GM18499 (cell line): ENCODE data around the gene ATXN7L1.
"Not testable (repeated sequence)": the region's sequence is repeated elsewhere in the genome, so short reads cannot be mapped to it uniquely, and the experiment has no call there.

Experiments used
- ATAC-seq: cut with Tn5 transposase; IDR thresholded peaks from one replicate; pipeline ENCODE4 v1.9.1; 2021; ENCODE audit warnings: moderate number of reproducible peaks; ENCODE audit not compliant: insufficient read depth, unreplicated experiment

Gene ATXN7L1

GRCh38 chr7:105862770-105863169, 13.6 kb downstream of the ATXN7L1 start:
- ATAC-seq, result no peak

GRCh38 chr7:105862276-105862675, 14.1 kb downstream of the ATXN7L1 start:
- no peak for ATAC-seq

- ATAC-seq, result no peak
Observed at GRCh38 chr7:105861224-105861623, 15.2 kb downstream of the ATXN7L1 start.

- no peak for ATAC-seq
Observed at GRCh38 chr7:105860793-105861192, 15.6 kb downstream of the ATXN7L1 start.

- ATAC-seq, result no peak
Observed at GRCh38 chr7:105857009-105857952, 19.1 kb downstream of the ATXN7L1 start.

GRCh38 chr7:105854498-105854897, 21.9 kb downstream of the ATXN7L1 start:
- ATAC-seq, result no peak

- ATAC-seq, result no peak
Observed at GRCh38 chr7:105853931-105854419, 22.4 kb downstream of the ATXN7L1 start.

- no peak for ATAC-seq
Observed at GRCh38 chr7:105851064-105851463, 25.3 kb downstream of the ATXN7L1 start.

GRCh38 chr7:105849122-105849855, 27.1 kb downstream of the ATXN7L1 start:
- no peak for ATAC-seq

GRCh38 chr7:105846404-105846803, 30.0 kb downstream of the ATXN7L1 start:
- ATAC-seq, result no peak

GRCh38 chr7:105844681-105845080, 31.7 kb downstream of the ATXN7L1 start:
- not testable (repeated sequence) for ATAC-seq

GRCh38 chr7:105841866-105842265, 34.5 kb downstream of the ATXN7L1 start:
- ATAC-seq, result no peak

GRCh38 chr7:105840981-105841749, 35.2 kb downstream of the ATXN7L1 start:
- ATAC-seq, result no peak

GRCh38 chr7:105839266-105839665, 37.1 kb downstream of the ATXN7L1 start:
- ATAC-seq, result no peak

- no peak for ATAC-seq
Observed at GRCh38 chr7:105838627-105839231, 37.7 kb downstream of the ATXN7L1 start.

GRCh38 chr7:105837765-105838626, 38.4 kb downstream of the ATXN7L1 start:
- ATAC-seq, result no peak

- ATAC-seq, result no peak
Observed at GRCh38 chr7:105835441-105835840, 41.0 kb downstream of the ATXN7L1 start.

GRCh38 chr7:105831824-105832535, 44.4 kb downstream of the ATXN7L1 start:
- no peak for ATAC-seq

GRCh38 chr7:105831302-105831620, 45.1 kb downstream of the ATXN7L1 start:
- ATAC-seq, result no peak
